Occipital lobe (tissue), 2 donors: ENCODE results near the gene CPNE9. TPM values are rescaled to one million over a fixed set of nuclear protein-coding genes. Genes with fewer than 3 reads are reported as not detected.

Experiments used
- DNase-seq: peaks from one replicate; lab custom pipeline; 2025; lab: John Stamatoyannopoulos, UW
- total RNA-seq: library from RNA; depleted of rRNA; stranded (reverse); fragments of >200 nt; gene quantifications from one replicate; pipeline ENCODE4 v1.2.3, GENCODE V29; 2014

Gene CPNE9
- total RNA-seq, 1 donor from 2014 or later: 0.31 TPM

- peak; percentile 62 for DNase-seq
Measured at GRCh38 chr3:9778143-9779074, 74.8 kb downstream of the CPNE9 start.

DNA sequence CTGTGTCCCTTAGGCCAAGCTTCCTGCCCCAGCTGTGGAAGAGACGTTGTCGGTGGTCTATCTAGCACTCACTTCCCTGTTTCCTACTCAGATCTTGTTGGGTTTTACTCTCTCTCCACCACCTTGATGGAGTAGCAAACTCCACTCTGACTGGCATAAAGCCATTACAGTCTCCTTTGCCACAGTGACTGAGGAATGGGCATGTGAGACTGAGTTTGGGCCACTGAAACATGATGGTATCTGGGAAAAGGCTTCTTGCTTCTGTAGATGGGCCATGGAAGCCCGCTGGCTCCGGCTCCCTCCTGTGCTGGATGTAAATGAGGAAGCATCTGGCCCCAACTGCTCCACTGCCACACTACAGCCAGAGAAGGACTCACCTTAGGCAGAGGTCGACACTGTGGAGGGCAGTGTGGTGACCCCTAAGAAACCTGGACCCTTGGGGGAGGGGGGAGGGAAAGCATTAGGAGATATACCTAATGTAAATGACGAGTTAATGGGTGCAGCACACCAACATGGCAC, 75.5 kb downstream of the CPNE9 start:
- no peak for DNase-seq

Other genes with a start within 250 kb of the CPNE9 start
- 48.4 TPM for gene LHFPL4, start 150.0 kb upstream of the CPNE9 start, total RNA-seq
- gene MTMR14, start 54.3 kb upstream of the CPNE9 start, total RNA-seq: 16.2 TPM
- gene BRPF1, start 27.9 kb downstream of the CPNE9 start, total RNA-seq: 16.8 TPM
- 61.3 TPM for gene OGG1, start 46.1 kb downstream of the CPNE9 start, total RNA-seq
- 56.1 TPM for gene CAMK1, start 66.1 kb downstream of the CPNE9 start, total RNA-seq
- 28.1 TPM for gene TADA3, start 88.6 kb downstream of the CPNE9 start, total RNA-seq
- gene ARPC4, start 89.2 kb downstream of the CPNE9 start, total RNA-seq: 162 TPM
- 16.5 TPM for gene TTLL3, start 106.4 kb downstream of the CPNE9 start, total RNA-seq
- 20.9 TPM for gene RPUSD3, start 140.2 kb downstream of the CPNE9 start, total RNA-seq
- not detected for gene CIDEC, start 176.4 kb downstream of the CPNE9 start, total RNA-seq
- 17.8 TPM for gene JAGN1, start 186.8 kb downstream of the CPNE9 start, total RNA-seq
- gene IL17RE, start 199.0 kb downstream of the CPNE9 start, total RNA-seq: not detected
- 4.5 TPM for gene IL17RC, start 213.3 kb downstream of the CPNE9 start, total RNA-seq
- 17.5 TPM for gene CRELD1, start 230.0 kb downstream of the CPNE9 start, total RNA-seq
- 4.1 TPM for gene PRRT3, start 248.6 kb downstream of the CPNE9 start, total RNA-seq